SK-N-SH treated with all-trans-retinoic acid at 6 μM for 48 hours (cell line): ENCODE data around the gene CACNA1H.

ENCODE experiments used
- ATAC-seq: fragments of 200-7000 bp; cut with Tn5 transposase; 3 replicates; pipeline ENCODE4 v1.9.1; 2020; ENCODE audit warnings: mild to moderate bottlenecking, moderate library complexity
- ARNTL ChIP-seq: fragments of 450-650 bp; formaldehyde crosslinking; IDR thresholded peaks from 2 replicates; pipeline ENCODE4 v1.5.0; 2020; ENCODE audit warnings: low read depth, mild to moderate bottlenecking, moderate library complexity, borderline replicate concordance
- BACH2 ChIP-seq: fragments of 250-450 bp; sonication (Bioruptor Pico); IDR thresholded peaks from 2 replicates; pipeline ENCODE4 v1.9.0; 2021; ENCODE audit warnings: mild to moderate bottlenecking, borderline replicate concordance
- ESRRG ChIP-seq: fragments of 250-450 bp; sonication (Bioruptor Pico); IDR thresholded peaks from 2 replicates; pipeline ENCODE4 v1.6.1; 2021; ENCODE audit warnings: mild to moderate bottlenecking
- GLIS3 ChIP-seq: fragments of 250-450 bp; sonication (Bioruptor Pico); IDR thresholded peaks from 2 replicates; pipeline ENCODE4 v1.5.0; 2020; ENCODE audit warnings: mild to moderate bottlenecking, moderate library complexity
- ISL1 ChIP-seq: fragments of 250-450 bp; sonication (Bioruptor Pico); IDR thresholded peaks from 2 replicates; pipeline ENCODE4 v2.1.2; 2022; ENCODE audit warnings: mild to moderate bottlenecking, moderate library complexity
- OSR1 ChIP-seq: fragments of 250-450 bp; sonication (Bioruptor Pico); IDR thresholded peaks from 2 replicates; pipeline ENCODE4 v1.8.0; 2022; ENCODE audit warnings: moderate library complexity, mild to moderate bottlenecking, inconsistent platforms
- POU6F1 ChIP-seq: fragments of 250-450 bp; sonication (Bioruptor Pico); IDR thresholded peaks from 2 replicates; pipeline ENCODE4 v1.8.0; 2021; ENCODE audit warnings: low read depth, mild to moderate bottlenecking, moderate library complexity, borderline replicate concordance
- PPARA ChIP-seq: fragments of 250-450 bp; sonication (Bioruptor Pico); IDR thresholded peaks from 2 replicates; pipeline ENCODE4 v1.5.0; 2020; ENCODE audit warnings: mild to moderate bottlenecking, borderline replicate concordance
- RARB ChIP-seq: fragments of 250-450 bp; sonication (Bioruptor Pico); IDR thresholded peaks from 2 replicates; pipeline ENCODE4 v1.8.0; 2021; ENCODE audit warnings: mild to moderate bottlenecking, moderate library complexity
- SNAI2 ChIP-seq: fragments of 250-450 bp; sonication (Bioruptor Pico); IDR thresholded peaks from 2 replicates; pipeline ENCODE4 v1.5.0; 2020; ENCODE audit warnings: mild to moderate bottlenecking, moderate library complexity
- TCF4 ChIP-seq: fragments of 250-450 bp; sonication (Bioruptor Pico); IDR thresholded peaks from 2 replicates; pipeline ENCODE4 v1.8.0; 2021; ENCODE audit warnings: mild to moderate bottlenecking, moderate library complexity, borderline replicate concordance
- TOX ChIP-seq: fragments of 250-450 bp; sonication (Bioruptor Pico); IDR thresholded peaks from 2 replicates; pipeline ENCODE4 v1.8.0; 2021; ENCODE audit warnings: mild to moderate bottlenecking, moderate library complexity, borderline replicate concordance
- ZC3H10 ChIP-seq: fragments of 250-450 bp; sonication (Bioruptor Pico); IDR thresholded peaks from 2 replicates; pipeline ENCODE4 v1.5.1; 2021; ENCODE audit warnings: mild to moderate bottlenecking, moderate library complexity
- ZFP3 ChIP-seq: fragments of 250-450 bp; sonication (Bioruptor Pico); IDR thresholded peaks from 2 replicates; pipeline ENCODE4 v1.5.0; 2020; ENCODE audit warnings: mild to moderate bottlenecking, moderate library complexity
- ZFP30 ChIP-seq: fragments of 450-650 bp; formaldehyde crosslinking; IDR thresholded peaks from 2 replicates; pipeline ENCODE4 v1.5.0; 2022; ENCODE audit warnings: mild to moderate bottlenecking, moderate library complexity
- ZNF565 ChIP-seq: fragments of 450-650 bp; formaldehyde crosslinking; conservative IDR thresholded peaks from 2 replicates; pipeline ENCODE4 v1.5.0; 2020; ENCODE audit warnings: low read depth, mild to moderate bottlenecking, moderate library complexity
- ZNF70 ChIP-seq: fragments of 450-650 bp; formaldehyde crosslinking; IDR thresholded peaks from 2 replicates; pipeline ENCODE4 v1.5.0; 2020; ENCODE audit warnings: mild to moderate bottlenecking, moderate library complexity
- ZNF8 ChIP-seq: fragments of 450-650 bp; formaldehyde crosslinking; IDR thresholded peaks from 2 replicates; pipeline ENCODE4 v1.5.0; 2020; ENCODE audit warnings: mild to moderate bottlenecking, moderate library complexity
- TF ChIP-seq, protein P1 (sequence below): fragments of 250-450 bp; sonication (Bioruptor Pico); IDR thresholded peaks from 2 replicates; pipeline ENCODE4 v1.5.1; 2020; ENCODE audit warnings: low read depth, mild to moderate bottlenecking, moderate library complexity
- TF ChIP-seq, protein P2 (sequence below): fragments of 250-450 bp; sonication (Bioruptor Pico); IDR thresholded peaks from 2 replicates; pipeline ENCODE4 v1.8.0; 2020; ENCODE audit warnings: mild to moderate bottlenecking, moderate library complexity, borderline replicate concordance
- TF ChIP-seq, protein P3 (sequence below): fragments of 250-450 bp; sonication (Bioruptor Pico); IDR thresholded peaks from 2 replicates; pipeline ENCODE4 v1.5.0; 2020; ENCODE audit warnings: mild to moderate bottlenecking, moderate library complexity

Gene CACNA1H

GRCh38 chr16:1153480-1154160 lies 714 bp downstream of the CACNA1H start:
- no peak for ATAC-seq
- TF ChIP-seq ZNF8 (CRISPR knock-in tag): no peak

- no peak for ATAC-seq
- TF ChIP-seq TOX (CRISPR knock-in tag) (no peak), ZFP30 (no peak), SNAI2 (CRISPR knock-in tag) (no peak), POU6F1 (CRISPR knock-in tag) (no peak), BACH2 (CRISPR knock-in tag) (no peak)
- TF ChIP-seq, protein P1, sequence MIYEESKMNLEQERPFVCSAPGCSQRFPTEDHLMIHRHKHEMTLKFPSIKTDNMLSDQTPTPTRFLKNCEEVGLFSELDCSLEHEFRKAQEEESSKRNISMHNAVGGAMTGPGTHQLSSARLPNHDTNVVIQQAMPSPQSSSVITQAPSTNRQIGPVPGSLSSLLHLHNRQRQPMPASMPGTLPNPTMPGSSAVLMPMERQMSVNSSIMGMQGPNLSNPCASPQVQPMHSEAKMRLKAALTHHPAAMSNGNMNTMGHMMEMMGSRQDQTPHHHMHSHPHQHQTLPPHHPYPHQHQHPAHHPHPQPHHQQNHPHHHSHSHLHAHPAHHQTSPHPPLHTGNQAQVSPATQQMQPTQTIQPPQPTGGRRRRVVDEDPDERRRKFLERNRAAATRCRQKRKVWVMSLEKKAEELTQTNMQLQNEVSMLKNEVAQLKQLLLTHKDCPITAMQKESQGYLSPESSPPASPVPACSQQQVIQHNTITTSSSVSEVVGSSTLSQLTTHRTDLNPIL (CRISPR knock-in tag): no peak
- TF ChIP-seq, all 23 proteins: peak for 0
Measured at GRCh38 chr16:1154291-1154886, 1.5 kb downstream of the CACNA1H start.

DNA sequence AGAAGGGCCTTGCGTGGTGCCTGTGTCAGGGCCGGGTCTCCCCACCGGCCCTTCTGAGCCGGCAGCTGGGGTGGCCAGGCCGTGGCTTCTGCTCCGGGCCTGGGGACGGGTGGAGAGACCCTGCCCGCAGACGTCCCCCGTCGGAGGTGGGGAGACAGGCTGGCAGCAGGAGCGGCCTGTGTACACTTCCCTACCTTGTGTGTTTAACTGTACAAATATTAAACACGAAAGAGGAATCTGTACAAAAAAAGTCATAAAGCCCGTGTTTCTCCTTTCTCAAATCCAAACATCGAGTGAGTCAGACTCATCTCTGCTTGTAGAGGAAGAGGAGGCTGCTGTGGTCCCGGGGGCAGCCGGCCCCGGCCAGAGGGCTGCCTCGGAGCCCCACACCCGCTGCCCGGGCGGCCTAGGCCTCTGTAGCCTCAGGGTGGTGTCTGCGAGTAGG lies 2.0 kb downstream of the CACNA1H start:
- ATAC-seq: no peak

DNA sequence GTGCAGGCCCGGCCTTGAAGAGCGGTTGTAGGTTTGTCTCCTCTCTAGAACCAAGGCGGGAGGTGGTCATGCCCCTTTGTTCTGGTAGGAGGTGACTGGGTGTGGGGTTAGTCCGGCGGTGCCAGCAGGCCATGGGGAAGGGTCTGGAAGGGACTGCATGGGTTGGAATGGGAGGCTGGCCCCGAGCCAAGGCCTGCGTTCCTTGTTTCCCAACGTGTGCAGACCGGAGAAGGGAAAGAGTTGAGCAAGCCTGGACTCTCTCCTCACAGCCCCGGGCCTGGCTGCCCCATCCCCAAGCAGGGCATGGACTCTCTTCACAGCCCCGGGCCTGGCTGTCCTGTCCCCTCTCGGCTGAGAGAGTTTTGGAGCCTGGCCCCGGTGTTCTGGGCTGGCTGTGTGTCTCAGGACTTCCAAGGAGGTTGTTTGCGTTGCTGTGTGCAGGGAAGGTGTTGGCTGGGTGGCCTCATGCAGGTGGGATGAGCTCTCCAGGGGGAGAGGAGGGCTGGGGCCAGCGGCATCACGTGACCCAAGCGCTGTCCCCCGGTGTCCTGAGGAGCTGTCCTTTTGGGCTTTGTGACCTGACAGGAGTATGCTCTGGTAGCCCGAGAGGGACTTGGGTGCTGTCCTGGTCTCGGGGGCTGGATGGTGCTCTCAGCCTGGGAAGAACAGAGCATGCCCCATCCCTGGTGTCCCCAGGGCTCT lies 2.6 kb downstream of the CACNA1H start:
- ATAC-seq: no peak

More for the DNA sequence above, 2.0 kb downstream of the CACNA1H start:
- TF ChIP-seq ESRRG (no peak), ISL1 (no peak), TCF4 (CRISPR knock-in tag) (no peak), OSR1 (no peak), ARNTL (CRISPR knock-in tag) (no peak), ZNF565 (CRISPR knock-in tag) (no peak), ZNF8 (CRISPR knock-in tag) (no peak), ZFP3 (CRISPR knock-in tag) (no peak)

More for the DNA sequence above, 2.6 kb downstream of the CACNA1H start:
- no peak for TF ChIP-seq OSR1
- no peak for TF ChIP-seq ZNF565 (CRISPR knock-in tag)
- TF ChIP-seq, protein P2, sequence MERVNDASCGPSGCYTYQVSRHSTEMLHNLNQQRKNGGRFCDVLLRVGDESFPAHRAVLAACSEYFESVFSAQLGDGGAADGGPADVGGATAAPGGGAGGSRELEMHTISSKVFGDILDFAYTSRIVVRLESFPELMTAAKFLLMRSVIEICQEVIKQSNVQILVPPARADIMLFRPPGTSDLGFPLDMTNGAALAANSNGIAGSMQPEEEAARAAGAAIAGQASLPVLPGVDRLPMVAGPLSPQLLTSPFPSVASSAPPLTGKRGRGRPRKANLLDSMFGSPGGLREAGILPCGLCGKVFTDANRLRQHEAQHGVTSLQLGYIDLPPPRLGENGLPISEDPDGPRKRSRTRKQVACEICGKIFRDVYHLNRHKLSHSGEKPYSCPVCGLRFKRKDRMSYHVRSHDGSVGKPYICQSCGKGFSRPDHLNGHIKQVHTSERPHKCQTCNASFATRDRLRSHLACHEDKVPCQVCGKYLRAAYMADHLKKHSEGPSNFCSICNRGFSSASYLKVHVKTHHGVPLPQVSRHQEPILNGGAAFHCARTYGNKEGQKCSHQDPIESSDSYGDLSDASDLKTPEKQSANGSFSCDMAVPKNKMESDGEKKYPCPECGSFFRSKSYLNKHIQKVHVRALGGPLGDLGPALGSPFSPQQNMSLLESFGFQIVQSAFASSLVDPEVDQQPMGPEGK (CRISPR knock-in tag): no peak
- no peak for TF ChIP-seq ZFP30
- no peak for TF ChIP-seq ZC3H10 (CRISPR knock-in tag)
- no peak for TF ChIP-seq PPARA
- no peak for TF ChIP-seq ISL1
- no peak for TF ChIP-seq ZFP3 (CRISPR knock-in tag)
- TF ChIP-seq, protein P3, sequence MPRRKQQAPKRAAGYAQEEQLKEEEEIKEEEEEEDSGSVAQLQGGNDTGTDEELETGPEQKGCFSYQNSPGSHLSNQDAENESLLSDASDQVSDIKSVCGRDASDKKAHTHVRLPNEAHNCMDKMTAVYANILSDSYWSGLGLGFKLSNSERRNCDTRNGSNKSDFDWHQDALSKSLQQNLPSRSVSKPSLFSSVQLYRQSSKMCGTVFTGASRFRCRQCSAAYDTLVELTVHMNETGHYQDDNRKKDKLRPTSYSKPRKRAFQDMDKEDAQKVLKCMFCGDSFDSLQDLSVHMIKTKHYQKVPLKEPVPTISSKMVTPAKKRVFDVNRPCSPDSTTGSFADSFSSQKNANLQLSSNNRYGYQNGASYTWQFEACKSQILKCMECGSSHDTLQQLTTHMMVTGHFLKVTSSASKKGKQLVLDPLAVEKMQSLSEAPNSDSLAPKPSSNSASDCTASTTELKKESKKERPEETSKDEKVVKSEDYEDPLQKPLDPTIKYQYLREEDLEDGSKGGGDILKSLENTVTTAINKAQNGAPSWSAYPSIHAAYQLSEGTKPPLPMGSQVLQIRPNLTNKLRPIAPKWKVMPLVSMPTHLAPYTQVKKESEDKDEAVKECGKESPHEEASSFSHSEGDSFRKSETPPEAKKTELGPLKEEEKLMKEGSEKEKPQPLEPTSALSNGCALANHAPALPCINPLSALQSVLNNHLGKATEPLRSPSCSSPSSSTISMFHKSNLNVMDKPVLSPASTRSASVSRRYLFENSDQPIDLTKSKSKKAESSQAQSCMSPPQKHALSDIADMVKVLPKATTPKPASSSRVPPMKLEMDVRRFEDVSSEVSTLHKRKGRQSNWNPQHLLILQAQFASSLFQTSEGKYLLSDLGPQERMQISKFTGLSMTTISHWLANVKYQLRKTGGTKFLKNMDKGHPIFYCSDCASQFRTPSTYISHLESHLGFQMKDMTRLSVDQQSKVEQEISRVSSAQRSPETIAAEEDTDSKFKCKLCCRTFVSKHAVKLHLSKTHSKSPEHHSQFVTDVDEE: no peak
- TF ChIP-seq ZNF8 (CRISPR knock-in tag): no peak
- TF ChIP-seq ESRRG: no peak
- no peak for TF ChIP-seq GLIS3 (CRISPR knock-in tag)
- TF ChIP-seq ZNF70 (CRISPR knock-in tag): no peak
- no peak for TF ChIP-seq RARB
- TF ChIP-seq BACH2 (CRISPR knock-in tag): no peak
- TF ChIP-seq, all 23 proteins: peak for 0
